ENCODE data around the gene POMGNT2. TPM values are rescaled to one million over a fixed set of nuclear protein-coding genes. Genes with fewer than 3 reads are reported as not detected.

The POMGNT2 gene
- total and polyA plus RNA-seq, 2 donors (not counting 1 experiment from before 2014, with no cell fraction given), result 2.8 to 3.1 TPM

DNA sequence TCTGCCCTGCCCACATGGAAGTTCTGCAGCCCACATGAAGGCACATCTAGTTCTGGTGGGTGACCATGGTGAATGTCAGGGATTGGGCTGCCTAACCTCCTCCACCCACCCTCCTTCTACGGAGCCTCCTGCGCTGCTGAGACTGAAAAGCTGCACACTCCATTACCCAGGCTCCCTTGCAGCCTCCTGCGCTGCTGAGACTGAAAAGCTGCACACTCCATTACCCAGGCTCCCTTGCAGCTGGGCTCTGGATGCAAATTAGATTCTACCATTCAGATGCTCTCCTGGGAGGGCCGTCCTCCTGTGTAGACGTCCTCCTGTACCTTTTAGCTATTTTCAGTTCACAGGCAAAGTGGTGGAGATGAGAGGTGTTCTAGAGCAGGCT is 32.1 kb downstream of the POMGNT2 start:
- Histone ChIP-seq H2AFZ (ENCODE audit: insufficient read depth, low read depth, low read length, poor library complexity, severe bottlenecking) (no peak overlapping the region), H3K4me3 (ENCODE audit: control extremely low read depth in 1 of 5, extremely low read depth in 1 of 5, insufficient read depth in 1 of 5, low read depth in 2 of 5, low read length in 4 of 5) (no peak overlapping the region), H3K36me3 (replicated peaks in 1 of 2; ENCODE audit: control extremely low read depth in 1 of 2, control insufficient read depth in 1 of 2, extremely low read depth in 1 of 2, insufficient read depth in 2 of 2, low read length in 1 of 2) (no peaks in the 10 kb centered on the region), H3K9ac (ENCODE audit: low read length) (no peak overlapping the region), H3K27me3 (replicated peaks in 1 of 4; ENCODE audit: control extremely low read depth in 1 of 4, control insufficient read depth in 3 of 4, insufficient read depth in 4 of 4, low read length in 3 of 4) (no peaks in the 10 kb centered on the region), H3K9me3 (ENCODE audit: control extremely low read depth in 1 of 3, control insufficient read depth in 2 of 3, insufficient read depth in 1 of 3, low read length in 2 of 3) (peaks cover 0 to 4% (median 0%) of the 10 kb centered on the region in 3 donors), H3K4me2 (replicated peaks; ENCODE audit: low read depth, low read length, poor library complexity, severe bottlenecking) (no peak overlapping the region), H4K20me1 (ENCODE audit: control insufficient read depth, insufficient read depth, low read length, poor library complexity, severe bottlenecking) (no peaks in the 10 kb centered on the region), H3K4me1 (ENCODE audit: control insufficient read depth in 2 of 2, insufficient read depth in 2 of 2, low read length in 2 of 2) (no peaks in the 10 kb centered on the region), H3K79me2 (ENCODE audit: control insufficient read depth, insufficient read depth, low read length) (no peaks in the 10 kb centered on the region), H3K27ac (ENCODE audit: low read length in 2 of 2) (no peak overlapping the region)
- no peak overlapping the region for H3K27ac Mint-ChIP-seq
- ChIA-PET CTCF (no interaction called here), POLR2A (no interaction called here)
- no peaks in the 10 kb centered on the region for H3K4me1 Mint-ChIP-seq
- H3K4me3 Mint-ChIP-seq, result no peak overlapping the region
- DNase-seq, result no peak
- intact Hi-C loops (cut with micrococcal nuclease), result no loop called here
- H3K9me3 Mint-ChIP-seq (ENCODE audit: insufficient read depth), result no peaks in the 10 kb centered on the region
- peaks cover 7% of the 10 kb centered on the region for H3K27me3 Mint-ChIP-seq
- 63% methylated on average over 4 of the region's 5 CpGs for WGBS (ENCODE audit: insufficient coverage)
- ATAC-seq (ENCODE audit: low read depth), result no peak
- TF ChIP-seq, protein P1, sequence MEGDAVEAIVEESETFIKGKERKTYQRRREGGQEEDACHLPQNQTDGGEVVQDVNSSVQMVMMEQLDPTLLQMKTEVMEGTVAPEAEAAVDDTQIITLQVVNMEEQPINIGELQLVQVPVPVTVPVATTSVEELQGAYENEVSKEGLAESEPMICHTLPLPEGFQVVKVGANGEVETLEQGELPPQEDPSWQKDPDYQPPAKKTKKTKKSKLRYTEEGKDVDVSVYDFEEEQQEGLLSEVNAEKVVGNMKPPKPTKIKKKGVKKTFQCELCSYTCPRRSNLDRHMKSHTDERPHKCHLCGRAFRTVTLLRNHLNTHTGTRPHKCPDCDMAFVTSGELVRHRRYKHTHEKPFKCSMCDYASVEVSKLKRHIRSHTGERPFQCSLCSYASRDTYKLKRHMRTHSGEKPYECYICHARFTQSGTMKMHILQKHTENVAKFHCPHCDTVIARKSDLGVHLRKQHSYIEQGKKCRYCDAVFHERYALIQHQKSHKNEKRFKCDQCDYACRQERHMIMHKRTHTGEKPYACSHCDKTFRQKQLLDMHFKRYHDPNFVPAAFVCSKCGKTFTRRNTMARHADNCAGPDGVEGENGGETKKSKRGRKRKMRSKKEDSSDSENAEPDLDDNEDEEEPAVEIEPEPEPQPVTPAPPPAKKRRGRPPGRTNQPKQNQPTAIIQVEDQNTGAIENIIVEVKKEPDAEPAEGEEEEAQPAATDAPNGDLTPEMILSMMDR (IDR thresholded peaks at IDR 0.05), result no peak
- no peak for TF ChIP-seq EZH2 (IDR thresholded peaks at IDR 0.05; ENCODE audit: borderline replicate concordance, insufficient read depth, low read depth, low read length, poor library complexity, severe bottlenecking)

DNA sequence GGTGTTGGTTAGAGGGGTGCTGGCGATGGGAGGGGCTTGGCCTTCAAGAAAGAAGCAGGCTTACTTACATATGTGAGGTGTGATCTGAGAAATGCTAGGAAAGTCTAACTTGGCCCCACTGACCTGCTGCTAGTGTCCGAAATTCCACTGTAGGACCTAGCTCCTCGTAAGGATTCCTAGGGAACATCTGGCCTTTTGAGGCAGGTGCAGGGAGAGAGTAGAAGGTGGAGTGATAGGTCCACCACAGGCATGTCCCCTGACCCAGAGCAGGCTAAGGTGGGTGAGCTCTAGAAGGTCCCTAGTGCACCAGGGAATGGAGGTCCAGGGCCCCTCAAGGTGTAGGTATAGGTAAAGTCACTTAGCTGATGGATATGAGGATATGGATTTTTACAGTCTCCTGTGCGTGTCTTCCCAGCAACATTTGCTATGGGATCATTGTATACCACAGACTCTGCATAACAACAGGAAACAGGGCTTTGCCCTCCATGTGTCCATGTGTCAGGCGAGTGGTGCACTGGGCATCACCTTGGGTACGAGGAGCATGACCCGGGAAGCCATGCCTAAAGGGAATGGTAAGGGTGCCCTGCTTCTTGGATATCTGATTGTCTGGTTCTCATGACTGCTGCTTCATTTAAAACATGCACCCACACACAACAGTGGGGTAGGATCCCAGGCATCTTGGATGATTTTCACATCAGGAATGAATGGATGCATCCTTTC is 32.6 kb downstream of the POMGNT2 start:
- Histone ChIP-seq H4K20me1 (ENCODE audit: control insufficient read depth, insufficient read depth, low read length, poor library complexity, severe bottlenecking) (no peaks in the 10 kb centered on the region), H2AFZ (ENCODE audit: insufficient read depth, low read depth, low read length, poor library complexity, severe bottlenecking) (no peak overlapping the region), H3K9ac (ENCODE audit: low read length) (no peak overlapping the region), H3K9me3 (ENCODE audit: control extremely low read depth in 1 of 3, control insufficient read depth in 2 of 3, insufficient read depth in 1 of 3, low read length in 2 of 3) (peaks cover 0 to 4% (median 0%) of the 10 kb centered on the region in 3 donors), H3K27ac (ENCODE audit: low read length in 2 of 2) (no peak overlapping the region), H3K4me2 (replicated peaks; ENCODE audit: low read depth, low read length, poor library complexity, severe bottlenecking) (no peak overlapping the region), H3K4me1 (ENCODE audit: control insufficient read depth in 2 of 2, insufficient read depth in 2 of 2, low read length in 2 of 2) (no peaks in the 10 kb centered on the region), H3K36me3 (replicated peaks in 1 of 2; ENCODE audit: control extremely low read depth in 1 of 2, control insufficient read depth in 1 of 2, extremely low read depth in 1 of 2, insufficient read depth in 2 of 2, low read length in 1 of 2) (no peaks in the 10 kb centered on the region), H3K79me2 (ENCODE audit: control insufficient read depth, insufficient read depth, low read length) (no peaks in the 10 kb centered on the region), H3K4me3 (ENCODE audit: control extremely low read depth in 1 of 5, extremely low read depth in 1 of 5, insufficient read depth in 1 of 5, low read depth in 2 of 5, low read length in 4 of 5) (no peak overlapping the region), H3K27me3 (replicated peaks in 1 of 4; ENCODE audit: control extremely low read depth in 1 of 4, control insufficient read depth in 3 of 4, insufficient read depth in 4 of 4, low read length in 3 of 4) (no peaks in the 10 kb centered on the region)
- no peak for ATAC-seq (ENCODE audit: low read depth)
- CTCF ChIA-PET, result no interaction called here
- 99% methylated on average over 6 of the region's 7 CpGs for WGBS (ENCODE audit: insufficient coverage)
- H3K4me1 Mint-ChIP-seq, result no peaks in the 10 kb centered on the region
- no peaks in the 10 kb centered on the region for H3K9me3 Mint-ChIP-seq (ENCODE audit: insufficient read depth)
- intact Hi-C loops (cut with micrococcal nuclease), result no loop called here
- POLR2A ChIA-PET, result no interaction called here
- H3K27me3 Mint-ChIP-seq, result peaks cover 7% of the 10 kb centered on the region
- H3K4me3 Mint-ChIP-seq, result no peak overlapping the region
- TF ChIP-seq EZH2 (IDR thresholded peaks at IDR 0.05; ENCODE audit: borderline replicate concordance, insufficient read depth, low read depth, low read length, poor library complexity, severe bottlenecking), result no peak
- TF ChIP-seq, protein P1 (IDR thresholded peaks at IDR 0.05), result no peak
- no peak for DNase-seq
- H3K27ac Mint-ChIP-seq, result no peak overlapping the region
